Ectodermal cell (in vitro differentiated cells): ENCODE results near the gene ZFHX2.
A peak's percentile ranks its signal among the peaks of the same experiment; 100 is the strongest.

ENCODE experiments used
- H3K27ac ChIP-seq: 2 replicates; pipeline ENCODE4 v1.7.0; 2013; ENCODE audit warnings: mild to moderate bottlenecking, low read depth, low read length; ENCODE audit not compliant: insufficient read depth, poor library complexity, severe bottlenecking
- H3K27me3 ChIP-seq: 2 replicates; pipeline ENCODE4 v1.7.0; 2013; ENCODE audit warnings: mild to moderate bottlenecking, low read length; ENCODE audit not compliant: insufficient read depth, control insufficient read depth, poor library complexity, severe bottlenecking
- H3K36me3 ChIP-seq: one replicate; pipeline ENCODE4 v1.7.0; 2013; ENCODE audit warnings: low read length; ENCODE audit not compliant: control insufficient read depth, insufficient read depth
- H3K4me1 ChIP-seq: one replicate; pipeline ENCODE4 v1.7.0; 2013; ENCODE audit warnings: low read length; ENCODE audit not compliant: control insufficient read depth, insufficient read depth
- H3K4me3 ChIP-seq: 2 replicates; pipeline ENCODE4 v1.7.0; 2013; ENCODE audit warnings: low read depth, low read length, control low read depth; ENCODE audit not compliant: insufficient read depth
- H3K9me3 ChIP-seq: 2 replicates; pipeline ENCODE4 v1.7.0; 2013; ENCODE audit warnings: mild to moderate bottlenecking, low read length, moderate library complexity; ENCODE audit not compliant: control insufficient read depth
- WGBS, 2 experiments: methylation state at CpG; one replicate each; pipeline ENCODE4 v1.1.7; 2013; ENCODE audit warnings: missing lambda C conversion rate in 2 of 2; 5-methylcytosine and 5-hydroxymethylcytosine counted together

The ZFHX2 gene

GRCh38 chr14:23548351-23549318 is 2.9 kb downstream of the ZFHX2 start:
- WGBS, 2 experiments, result 20 to 23% methylated on average over 18 of the region's 18 CpGs
- H3K4me1 ChIP-seq, result peaks cover 65% of the 10 kb centered on the region
- peak overlapping the region; percentile 86 for H3K4me3 ChIP-seq

GRCh38 chr14:23547924-23548323 is 3.6 kb downstream of the ZFHX2 start:
- Histone ChIP-seq H3K36me3 (no peaks in the 10 kb centered on the region), H3K27ac (peak overlapping the region; percentile 93), H3K4me3 (no peak overlapping the region), H3K27me3 (no peaks in the 10 kb centered on the region), H3K4me1 (peaks cover 65% of the 10 kb centered on the region), H3K9me3 (no peaks in the 10 kb centered on the region)
- 58 to 61% methylated on average over 2 of the region's 2 CpGs for WGBS, 2 experiments

More at GRCh38 chr14:23548351-23549318, 2.9 kb downstream of the ZFHX2 start:
- Histone ChIP-seq H3K27ac (peak overlapping the region; percentile 93), H3K9me3 (no peaks in the 10 kb centered on the region), H3K36me3 (no peaks in the 10 kb centered on the region), H3K27me3 (no peaks in the 10 kb centered on the region)

- no peaks in the 10 kb centered on the region for H3K9me3 ChIP-seq
- H3K36me3 ChIP-seq, result no peaks in the 10 kb centered on the region
- H3K27ac ChIP-seq, result no peak overlapping the region
- H3K4me3 ChIP-seq, result no peak overlapping the region
- no peaks in the 10 kb centered on the region for H3K27me3 ChIP-seq
- WGBS, 2 experiments, result 85 to 92% methylated on average over 10 of the region's 10 CpGs
- H3K4me1 ChIP-seq, result peaks cover 60% of the 10 kb centered on the region
These were observed 5.0 kb downstream of the ZFHX2 start for GRCh38 chr14:23546450-23547035.

GRCh38 chr14:23545740-23546365 is 5.7 kb downstream of the ZFHX2 start:
- Histone ChIP-seq H3K27ac (no peak overlapping the region), H3K27me3 (no peaks in the 10 kb centered on the region), H3K4me1 (peaks cover 60% of the 10 kb centered on the region), H3K36me3 (no peaks in the 10 kb centered on the region), H3K4me3 (no peak overlapping the region), H3K9me3 (no peaks in the 10 kb centered on the region)
- WGBS, 2 experiments, result 83 to 89% methylated on average over 4 of the region's 4 CpGs

- peaks cover 54% of the 10 kb centered on the region for H3K4me1 ChIP-seq
- no peaks in the 10 kb centered on the region for H3K9me3 ChIP-seq
- H3K27me3 ChIP-seq, result no peaks in the 10 kb centered on the region
- H3K36me3 ChIP-seq, result no peaks in the 10 kb centered on the region
- WGBS, 2 experiments, result 32 to 33% methylated on average over 25 of the region's 25 CpGs
- H3K27ac ChIP-seq, result no peak overlapping the region
- H3K4me3 ChIP-seq, result no peak overlapping the region
These were observed 6.8 kb downstream of the ZFHX2 start for GRCh38 chr14:23544511-23545447.

- H3K9me3 ChIP-seq, result no peaks in the 10 kb centered on the region
- H3K36me3 ChIP-seq, result no peaks in the 10 kb centered on the region
- WGBS, 2 experiments, result 96 to 97% methylated on average over 5 of the region's 5 CpGs
- no peaks in the 10 kb centered on the region for H3K27me3 ChIP-seq
- no peak overlapping the region for H3K27ac ChIP-seq
- H3K4me3 ChIP-seq, result no peak overlapping the region
- peaks cover 54% of the 10 kb centered on the region for H3K4me1 ChIP-seq
These were observed 8.2 kb downstream of the ZFHX2 start for GRCh38 chr14:23543403-23543802.

GRCh38 chr14:23542261-23542660 is 9.3 kb downstream of the ZFHX2 start:
- no peak overlapping the region for H3K27ac ChIP-seq
- H3K36me3 ChIP-seq, result no peaks in the 10 kb centered on the region
- H3K9me3 ChIP-seq, result no peaks in the 10 kb centered on the region
- H3K4me3 ChIP-seq, result no peak overlapping the region
- no peaks in the 10 kb centered on the region for H3K27me3 ChIP-seq
- H3K4me1 ChIP-seq, result peaks cover 54% of the 10 kb centered on the region
- WGBS, 2 experiments, result 92 to 96% methylated on average over 5 of the region's 5 CpGs

- Histone ChIP-seq H3K4me3 (no peak overlapping the region), H3K27me3 (no peaks in the 10 kb centered on the region), H3K9me3 (no peaks in the 10 kb centered on the region), H3K36me3 (no peaks in the 10 kb centered on the region), H3K27ac (no peak overlapping the region), H3K4me1 (peaks cover 34% of the 10 kb centered on the region)
- 89 to 94% methylated on average over 3 to 4 of the region's 4 CpGs for WGBS, 2 experiments
These were observed 11.5 kb downstream of the ZFHX2 start for GRCh38 chr14:23540141-23540469.

GRCh38 chr14:23539248-23540140 is 12.1 kb downstream of the ZFHX2 start:
- no peaks in the 10 kb centered on the region for H3K36me3 ChIP-seq
- H3K9me3 ChIP-seq, result no peaks in the 10 kb centered on the region
- H3K27ac ChIP-seq, result peak overlapping the region; percentile 64
- no peaks in the 10 kb centered on the region for H3K27me3 ChIP-seq
- H3K4me3 ChIP-seq, result no peak overlapping the region
- H3K4me1 ChIP-seq, result peaks cover 28% of the 10 kb centered on the region
- WGBS, 2 experiments, result 31 to 32% methylated on average over 10 of the region's 10 CpGs
